Measurements from ENCODE around the gene PARD3B.

PARD3B gene

DNA sequence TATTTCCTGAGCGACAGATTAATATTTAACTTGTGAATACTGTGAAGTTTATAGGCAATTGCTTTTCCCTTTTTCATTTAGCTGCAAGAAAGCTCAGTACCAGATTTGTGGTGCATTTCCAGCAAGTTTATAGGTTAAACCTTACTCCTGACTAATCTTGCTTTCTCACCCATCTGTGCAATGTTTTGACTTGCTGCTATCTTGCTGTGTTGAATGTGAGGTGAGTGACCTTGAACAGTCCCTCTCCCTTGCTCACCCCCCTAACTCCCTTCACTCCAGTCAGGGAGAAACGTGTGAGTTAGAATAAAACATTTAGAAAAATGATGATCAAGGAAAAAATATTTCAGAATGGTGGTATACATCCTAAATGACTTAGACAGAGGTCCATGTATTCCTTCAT, 39.8 kb upstream of the PARD3B start:
- ChIA-PET CTCF (no interaction called here), POLR2A (ENCODE audit: low non-redundant PET) (no interaction called here)
- no peak for DNase-seq (ENCODE audit: low spot score)
- no peak overlapping the region for H3K27ac ChIP-seq
- TF ChIP-seq, protein P1, sequence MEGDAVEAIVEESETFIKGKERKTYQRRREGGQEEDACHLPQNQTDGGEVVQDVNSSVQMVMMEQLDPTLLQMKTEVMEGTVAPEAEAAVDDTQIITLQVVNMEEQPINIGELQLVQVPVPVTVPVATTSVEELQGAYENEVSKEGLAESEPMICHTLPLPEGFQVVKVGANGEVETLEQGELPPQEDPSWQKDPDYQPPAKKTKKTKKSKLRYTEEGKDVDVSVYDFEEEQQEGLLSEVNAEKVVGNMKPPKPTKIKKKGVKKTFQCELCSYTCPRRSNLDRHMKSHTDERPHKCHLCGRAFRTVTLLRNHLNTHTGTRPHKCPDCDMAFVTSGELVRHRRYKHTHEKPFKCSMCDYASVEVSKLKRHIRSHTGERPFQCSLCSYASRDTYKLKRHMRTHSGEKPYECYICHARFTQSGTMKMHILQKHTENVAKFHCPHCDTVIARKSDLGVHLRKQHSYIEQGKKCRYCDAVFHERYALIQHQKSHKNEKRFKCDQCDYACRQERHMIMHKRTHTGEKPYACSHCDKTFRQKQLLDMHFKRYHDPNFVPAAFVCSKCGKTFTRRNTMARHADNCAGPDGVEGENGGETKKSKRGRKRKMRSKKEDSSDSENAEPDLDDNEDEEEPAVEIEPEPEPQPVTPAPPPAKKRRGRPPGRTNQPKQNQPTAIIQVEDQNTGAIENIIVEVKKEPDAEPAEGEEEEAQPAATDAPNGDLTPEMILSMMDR (conservative IDR thresholded peaks at IDR 0.05; ENCODE audit: low read depth) = no peak

DNA sequence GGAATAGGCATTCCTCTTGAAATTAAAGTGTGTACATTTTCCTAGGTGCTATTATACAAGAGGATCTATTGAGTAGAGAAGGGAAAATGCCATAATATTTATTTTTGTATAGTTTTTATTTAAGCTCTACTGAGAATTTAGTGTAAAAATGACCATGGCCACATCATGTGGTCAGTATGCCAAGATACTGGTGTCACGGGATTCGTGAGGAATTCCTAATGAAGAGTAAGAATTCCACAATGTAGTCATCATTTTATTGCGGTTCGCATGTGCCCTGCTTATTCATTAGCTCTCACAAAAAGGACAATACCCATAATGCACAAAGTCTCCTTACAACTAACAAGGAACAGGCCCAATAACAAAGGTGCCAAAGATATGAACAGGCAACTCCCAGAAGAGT, 39.3 kb upstream of the PARD3B start:
- DNase-seq (ENCODE audit: low spot score) = no peak
- H3K27ac ChIP-seq = no peak overlapping the region
- ChIA-PET CTCF (no interaction called here), POLR2A (ENCODE audit: low non-redundant PET) (no interaction called here)
- TF ChIP-seq, protein P1 (conservative IDR thresholded peaks at IDR 0.05; ENCODE audit: low read depth) = no peak

DNA sequence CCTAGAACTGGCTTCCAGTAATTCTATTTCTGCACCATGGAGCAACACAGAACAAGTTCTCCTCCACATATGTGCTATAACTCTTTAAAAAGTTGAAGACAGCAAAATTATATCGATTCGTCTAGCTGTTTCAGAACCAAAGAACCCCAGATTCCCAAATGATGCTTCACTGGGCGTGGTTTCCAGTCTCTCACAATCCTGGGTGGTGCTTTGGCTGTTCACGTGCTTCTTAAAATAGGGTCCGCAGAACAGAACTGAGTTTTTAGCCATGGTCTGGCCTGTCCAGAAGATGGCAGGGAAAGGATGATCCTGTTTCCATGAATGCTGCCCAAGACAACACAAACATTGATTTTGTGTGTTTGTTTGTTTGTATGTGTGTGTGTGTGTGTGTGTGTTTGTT, 37.6 kb upstream of the PARD3B start:
- CTCF ChIA-PET = no interaction called here
- TF ChIP-seq, protein P1 (conservative IDR thresholded peaks at IDR 0.05; ENCODE audit: low read depth) = no peak
- DNase-seq (ENCODE audit: low spot score) = no peak
- no peak overlapping the region for H3K27ac ChIP-seq
- POLR2A ChIA-PET (ENCODE audit: low non-redundant PET) = no interaction called here

DNA sequence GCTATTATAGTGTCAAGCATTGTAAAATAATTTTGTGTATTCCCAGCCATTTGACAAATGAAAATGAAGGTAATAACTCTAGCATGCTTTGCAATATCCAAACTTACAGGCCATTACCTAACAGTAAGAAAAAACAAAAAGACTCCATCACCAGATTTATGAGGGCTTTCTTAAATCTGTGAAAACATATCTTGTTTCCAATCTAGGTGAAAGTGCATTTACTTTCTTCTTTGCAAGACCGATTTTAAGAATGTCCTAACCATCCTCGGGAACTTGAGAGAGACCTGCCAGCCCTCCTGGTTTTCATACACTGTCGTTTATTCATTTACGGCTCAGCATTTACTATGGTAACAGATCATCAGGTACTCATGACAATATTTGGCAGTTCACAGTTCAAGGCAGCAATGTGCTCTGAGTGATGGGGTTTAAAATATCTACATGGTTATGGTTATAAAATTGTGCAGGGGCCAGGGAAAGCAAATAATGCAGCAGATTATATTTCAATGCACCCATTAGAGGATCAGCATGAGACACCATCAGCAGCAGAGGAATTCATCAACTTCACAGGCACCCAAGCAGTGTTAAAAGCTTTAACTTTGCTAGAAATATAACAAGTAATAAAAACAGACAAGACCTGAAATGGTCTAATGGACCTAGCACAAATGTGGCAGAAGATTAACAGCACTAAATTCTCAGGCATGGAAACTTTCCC, 34.4 kb upstream of the PARD3B start:
- ChIA-PET CTCF (no interaction called here), POLR2A (ENCODE audit: low non-redundant PET) (no interaction called here)
- no peak for DNase-seq (ENCODE audit: low spot score)
- H3K27ac ChIP-seq = no peak overlapping the region
- TF ChIP-seq, protein P1 (conservative IDR thresholded peaks at IDR 0.05; ENCODE audit: low read depth) = no peak

DNA sequence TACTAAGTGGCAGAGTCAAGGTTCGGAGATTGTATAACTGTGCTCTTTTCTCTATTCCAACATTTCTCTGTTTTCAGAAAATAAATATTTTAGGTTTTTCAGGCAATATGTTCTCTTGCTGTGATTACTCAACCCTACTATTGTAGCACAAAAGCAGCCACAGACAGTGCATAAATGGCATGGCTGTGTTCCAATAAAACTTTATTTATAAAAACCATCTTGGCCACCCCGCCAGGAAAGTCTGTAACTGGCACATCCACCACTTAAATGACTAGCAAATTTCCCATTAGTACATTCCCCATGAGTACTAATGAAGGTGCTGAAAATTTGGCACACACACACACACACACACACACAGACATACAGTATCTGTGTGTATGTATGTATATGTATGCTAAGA, 30.8 kb upstream of the PARD3B start:
- TF ChIP-seq, protein P1 (conservative IDR thresholded peaks at IDR 0.05; ENCODE audit: low read depth) = no peak
- H3K27ac ChIP-seq = no peak overlapping the region
- no peak for DNase-seq (ENCODE audit: low spot score)
- ChIA-PET POLR2A (ENCODE audit: low non-redundant PET) (no interaction called here), CTCF (interaction anchor here (1.0 kb wide), 1 partner anchor 86 kb away, joined by 3 read pairs; no protein-coding TSS in a partner anchor)

DNA sequence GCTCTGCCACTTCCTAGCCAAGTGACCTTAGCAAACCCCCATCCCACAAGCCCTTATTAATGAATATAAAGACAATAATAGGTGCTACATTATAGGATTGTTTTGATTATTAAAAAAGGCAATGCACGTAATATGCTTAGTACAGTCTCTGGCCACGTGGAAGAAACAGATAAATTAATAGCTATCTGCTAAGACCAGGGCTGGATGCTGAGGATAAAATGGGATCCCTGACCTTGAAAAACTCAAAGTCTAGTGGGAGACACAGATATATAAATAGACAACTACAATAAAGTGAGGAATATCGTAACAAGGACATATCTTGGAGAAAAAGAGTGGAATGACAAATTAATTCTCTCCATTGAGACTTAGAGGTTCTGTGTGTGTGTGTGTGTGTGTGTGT, 29.9 kb upstream of the PARD3B start:
- DNase-seq (ENCODE audit: low spot score) = no peak
- TF ChIP-seq, protein P1 (conservative IDR thresholded peaks at IDR 0.05; ENCODE audit: low read depth) = no peak
- ChIA-PET POLR2A (ENCODE audit: low non-redundant PET) (no interaction called here), CTCF (interaction anchor here (1.0 kb wide), 1 partner anchor 85 kb away, joined by 3 read pairs; no protein-coding TSS in a partner anchor)
- H3K27ac ChIP-seq = no peak overlapping the region

All from RWPE1 (cell line).